K562 (cell line): ENCODE data around the gene GNAI2. TPM values are rescaled to one million over a fixed set of nuclear protein-coding genes. Genes with fewer than 3 reads are reported as not detected.
A peak's percentile ranks its signal among the peaks of the same experiment; 100 is the strongest.

ENCODE experiments used
- ARID1B ChIP-seq: fragments of 450-650 bp; IDR thresholded peaks from 2 replicates; pipeline ENCODE4 v1.6.1; 2016; ENCODE audit warnings: antibody characterized with exemption, mild to moderate bottlenecking, inconsistent platforms
- ARID4B ChIP-seq: sonication (generic); formaldehyde crosslinking; IDR thresholded peaks from 2 replicates; pipeline ENCODE4 v1.8.0; 2022; ENCODE audit warnings: mild to moderate bottlenecking, missing genetic modification reagents
- ETV6 ChIP-seq, 3 experiments: fragments of 150-350 bp in 1 of 3; sonication (generic) in 1 of 3; formaldehyde crosslinking in 1 of 3; IDR thresholded peaks; 2 replicates each; pipeline versions ENCODE4 v1.6.1 to v1.8.0; 2014 to 2022; ENCODE audit warnings: borderline replicate concordance in 2 of 3, low read depth in 2 of 3, antibody characterized with exemption in 1 of 3, low read length in 1 of 3, mild to moderate bottlenecking in 1 of 3, missing genetic modification reagents in 1 of 3
- GABPB2 ChIP-seq: fragments of 250-450 bp; sonication (Bioruptor Pico); conservative IDR thresholded peaks from 2 replicates; pipeline ENCODE4 v1.5.1; 2021; ENCODE audit warnings: mild to moderate bottlenecking
- HMG20A ChIP-seq: fragments of 450-650 bp; formaldehyde crosslinking; conservative IDR thresholded peaks from 2 replicates; pipeline ENCODE4 v1.4.0; 2020; ENCODE audit warnings: mild to moderate bottlenecking, mixed read lengths
- IFI16 ChIP-seq: fragments of 250-450 bp; sonication (Bioruptor Pico); IDR thresholded peaks from 2 replicates; pipeline ENCODE4 v2.1.2; 2022; ENCODE audit warnings: mild to moderate bottlenecking, inconsistent platforms
- MTA2 ChIP-seq: fragments of 450-650 bp; IDR thresholded peaks from 2 replicates; pipeline ENCODE4 v1.6.1; 2016; ENCODE audit warnings: low read depth
- RBM22 ChIP-seq: fragments of 200-400 bp; formaldehyde crosslinking; IDR thresholded peaks from 2 replicates; pipeline ENCODE4 v1.6.1; 2018; ENCODE audit warnings: low read length, low read depth; ENCODE audit not compliant: poor library complexity, severe bottlenecking
- RNF2 ChIP-seq: sonication (generic); IDR thresholded peaks from 2 replicates; pipeline ENCODE4 v1.6.1; 2016
- SPI1 ChIP-seq: IDR thresholded peaks from 2 replicates; pipeline ENCODE4 v1.6.1; 2011; ENCODE audit warnings: low read depth, low read length, control low read depth, borderline replicate concordance
- STAT5B ChIP-seq: fragments of 250-450 bp; sonication (Bioruptor Pico); IDR thresholded peaks from 2 replicates; pipeline ENCODE4 v1.8.0; 2021; ENCODE audit warnings: mild to moderate bottlenecking, inconsistent platforms
- TCF7 ChIP-seq: sonication (generic); IDR thresholded peaks from 2 replicates; pipeline ENCODE4 v1.6.1; 2016; ENCODE audit warnings: antibody characterized with exemption, borderline replicate concordance
- ZFP1 ChIP-seq: fragments of 450-650 bp; formaldehyde crosslinking; IDR thresholded peaks from 2 replicates; pipeline ENCODE4 v1.4.0; 2020; ENCODE audit warnings: mild to moderate bottlenecking, mixed read lengths
- ZFPM2 ChIP-seq: fragments of 250-450 bp; sonication (Bioruptor Pico); IDR thresholded peaks from 2 replicates; pipeline ENCODE4 v1.5.1; 2022; ENCODE audit warnings: mild to moderate bottlenecking
- ZNF124 ChIP-seq: sonication (generic); formaldehyde crosslinking; IDR thresholded peaks from 2 replicates; pipeline ENCODE4 v1.8.1; 2022; ENCODE audit warnings: missing genetic modification reagents
- ZNF311 ChIP-seq: fragments of 250-450 bp; sonication (Bioruptor Pico); IDR thresholded peaks from 2 replicates; pipeline ENCODE4 v1.4.0; 2020; ENCODE audit warnings: mild to moderate bottlenecking, moderate library complexity
- polyA plus RNA-seq, 8 experiments: library from polyadenylated mRNA; depleted of rRNA in 4 of 8; stranded (reverse) in 5 of 8; unstranded in 3 of 8; fragments of >200 nt; fragmentation: Nextera tagmentation in 2 of 8; fragmentation: Illumina TruSeq in 1 of 8; extraction: Ambion mirVana in 2 of 8; extraction: Trizol in 1 of 8; gene quantifications; 2 replicates each; pipeline versions ENCODE4 v1.2.1 to v1.2.3, GENCODE V29; 2011 to 2014; ENCODE audit warnings: inconsistent platforms in 1 of 8, missing spikeins in 1 of 8
- total RNA-seq, 7 experiments: library from RNA; depleted of rRNA in 6 of 7; stranded (reverse); fragments of >200 nt in 6 of 7; fragmentation: Illumina TruSeq in 2 of 7; extraction: Trizol in 2 of 7; gene quantifications; 2 replicates each; pipeline versions ENCODE4 v1.2.1 to v1.2.3, GENCODE V29; 2011 to 2021; ENCODE audit warnings: low replicate concordance in 1 of 7
- TF ChIP-seq, protein P1 (sequence below), 3 experiments: fragments of 200-800 bp in 1 of 3; sonication (Bioruptor generic) in 1 of 3; sonication (generic) in 1 of 3; formaldehyde crosslinking in 1 of 3; IDR thresholded peaks; 2 replicates each; pipeline versions ENCODE4 v1.6.1 to v1.8.0; 2016 to 2022; ENCODE audit warnings: mild to moderate bottlenecking in 2 of 3, missing compliant biosample characterization in 2 of 3, missing genetic modification characterization in 2 of 3, missing genetic modification reagents in 1 of 3
- TF ChIP-seq, protein P2 (sequence below): fragments of 250-450 bp; sonication (Bioruptor Pico); IDR thresholded peaks from 2 replicates; pipeline ENCODE4 v1.5.0; 2020; ENCODE audit warnings: mild to moderate bottlenecking
- TF ChIP-seq, protein P3 (sequence below): fragments of 250-450 bp; sonication (Bioruptor Pico); IDR thresholded peaks from 2 replicates; pipeline ENCODE4 v1.4.0; 2020; ENCODE audit warnings: mild to moderate bottlenecking, moderate library complexity, borderline replicate concordance

The GNAI2 gene
- total and polyA plus RNA-seq, 9 of the 15 experiments (the other 6 are each of a cell fraction or from before 2014, with no cell fraction given): 1.1 to 72.2 (median 42.7) TPM

DNA sequence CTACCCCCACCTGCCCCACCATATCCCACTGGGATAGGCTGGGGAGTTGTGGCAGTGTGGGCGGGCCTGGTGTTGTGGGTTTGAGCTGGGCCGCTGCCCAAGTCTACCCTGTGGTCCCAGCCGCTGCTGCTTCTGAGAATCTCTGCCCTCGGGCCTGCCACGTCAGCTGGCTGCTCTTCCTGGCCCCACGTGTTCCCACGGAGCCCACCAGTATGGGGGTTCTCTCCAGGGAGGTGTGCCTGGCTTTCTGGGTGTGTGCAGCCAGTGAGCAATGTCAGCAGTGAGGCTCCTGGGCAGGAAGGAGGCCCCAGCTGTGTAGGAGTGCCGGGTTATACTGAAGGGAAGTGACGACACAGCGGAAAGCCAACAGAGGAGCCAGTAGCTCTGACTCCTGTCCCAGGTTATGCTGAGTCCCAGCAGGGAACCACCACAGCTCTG lies 10.5 kb downstream of the GNAI2 start (continued):
- TF ChIP-seq ARID4B (CRISPR knock-in tag): no peak
- TF ChIP-seq SPI1: peak; percentile 51
- no peak for TF ChIP-seq GABPB2 (CRISPR knock-in tag)
- no peak for TF ChIP-seq ARID1B
- TF ChIP-seq TCF7: no peak
- TF ChIP-seq, protein P1, sequence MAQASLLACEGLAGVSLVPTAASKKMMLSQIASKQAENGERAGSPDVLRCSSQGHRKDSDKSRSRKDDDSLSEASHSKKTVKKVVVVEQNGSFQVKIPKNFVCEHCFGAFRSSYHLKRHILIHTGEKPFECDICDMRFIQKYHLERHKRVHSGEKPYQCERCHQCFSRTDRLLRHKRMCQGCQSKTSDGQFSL (CRISPR knock-in tag; IDR thresholded peaks at IDR 0.05): no peak
- TF ChIP-seq, protein P1 (tag; IDR thresholded peaks at IDR 0.05): no peak
- no peak for TF ChIP-seq STAT5B
- no peak for TF ChIP-seq MTA2
- no peak for TF ChIP-seq HMG20A
- no peak for TF ChIP-seq ZFPM2 (CRISPR knock-in tag)
- TF ChIP-seq RNF2: no peak
- no peak for TF ChIP-seq ZFP1 (CRISPR knock-in tag)
- no peak for TF ChIP-seq RBM22
- no peak for TF ChIP-seq IFI16 (CRISPR knock-in tag)
- TF ChIP-seq, protein P2, sequence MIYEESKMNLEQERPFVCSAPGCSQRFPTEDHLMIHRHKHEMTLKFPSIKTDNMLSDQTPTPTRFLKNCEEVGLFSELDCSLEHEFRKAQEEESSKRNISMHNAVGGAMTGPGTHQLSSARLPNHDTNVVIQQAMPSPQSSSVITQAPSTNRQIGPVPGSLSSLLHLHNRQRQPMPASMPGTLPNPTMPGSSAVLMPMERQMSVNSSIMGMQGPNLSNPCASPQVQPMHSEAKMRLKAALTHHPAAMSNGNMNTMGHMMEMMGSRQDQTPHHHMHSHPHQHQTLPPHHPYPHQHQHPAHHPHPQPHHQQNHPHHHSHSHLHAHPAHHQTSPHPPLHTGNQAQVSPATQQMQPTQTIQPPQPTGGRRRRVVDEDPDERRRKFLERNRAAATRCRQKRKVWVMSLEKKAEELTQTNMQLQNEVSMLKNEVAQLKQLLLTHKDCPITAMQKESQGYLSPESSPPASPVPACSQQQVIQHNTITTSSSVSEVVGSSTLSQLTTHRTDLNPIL: no peak
- no peak for TF ChIP-seq ZNF124 (CRISPR knock-in tag)
- no peak for TF ChIP-seq ETV6 (IDR thresholded peaks at IDR 0.05; ENCODE audit: borderline replicate concordance in 1 of 2, low read depth in 2 of 2, low read length in 1 of 2)
- no peak for TF ChIP-seq ETV6 (CRISPR knock-in tag; IDR thresholded peaks at IDR 0.05; ENCODE audit: borderline replicate concordance)
- TF ChIP-seq ZNF311 (CRISPR knock-in tag): no peak
- TF ChIP-seq, protein P3, sequence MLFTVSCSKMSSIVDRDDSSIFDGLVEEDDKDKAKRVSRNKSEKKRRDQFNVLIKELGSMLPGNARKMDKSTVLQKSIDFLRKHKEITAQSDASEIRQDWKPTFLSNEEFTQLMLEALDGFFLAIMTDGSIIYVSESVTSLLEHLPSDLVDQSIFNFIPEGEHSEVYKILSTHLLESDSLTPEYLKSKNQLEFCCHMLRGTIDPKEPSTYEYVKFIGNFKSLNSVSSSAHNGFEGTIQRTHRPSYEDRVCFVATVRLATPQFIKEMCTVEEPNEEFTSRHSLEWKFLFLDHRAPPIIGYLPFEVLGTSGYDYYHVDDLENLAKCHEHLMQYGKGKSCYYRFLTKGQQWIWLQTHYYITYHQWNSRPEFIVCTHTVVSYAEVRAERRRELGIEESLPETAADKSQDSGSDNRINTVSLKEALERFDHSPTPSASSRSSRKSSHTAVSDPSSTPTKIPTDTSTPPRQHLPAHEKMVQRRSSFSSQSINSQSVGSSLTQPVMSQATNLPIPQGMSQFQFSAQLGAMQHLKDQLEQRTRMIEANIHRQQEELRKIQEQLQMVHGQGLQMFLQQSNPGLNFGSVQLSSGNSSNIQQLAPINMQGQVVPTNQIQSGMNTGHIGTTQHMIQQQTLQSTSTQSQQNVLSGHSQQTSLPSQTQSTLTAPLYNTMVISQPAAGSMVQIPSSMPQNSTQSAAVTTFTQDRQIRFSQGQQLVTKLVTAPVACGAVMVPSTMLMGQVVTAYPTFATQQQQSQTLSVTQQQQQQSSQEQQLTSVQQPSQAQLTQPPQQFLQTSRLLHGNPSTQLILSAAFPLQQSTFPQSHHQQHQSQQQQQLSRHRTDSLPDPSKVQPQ (CRISPR knock-in tag): no peak
